Nephron (organoid): ENCODE results near the gene PGM2.

Experiments
- H3K27ac Mint-ChIP-seq, 3 experiments: 2 replicates each; pipeline ENCODE4 v1.8.0; 2020; ENCODE audit warnings: mixed read lengths in 3 of 3, mild to moderate bottlenecking in 2 of 3, moderate library complexity in 1 of 3
- H3K27me3 Mint-ChIP-seq: 2 replicates; pipeline ENCODE4 v1.8.0; 2021; ENCODE audit warnings: low read depth, mild to moderate bottlenecking, moderate library complexity, mixed read lengths
- H3K36me3 Mint-ChIP-seq: 2 replicates; pipeline ENCODE4 v1.8.0; 2020; ENCODE audit warnings: low read depth, mixed read lengths
- H3K4me1 Mint-ChIP-seq: 2 replicates; pipeline ENCODE4 v1.8.0; 2020; ENCODE audit warnings: mixed read lengths
- H3K4me3 Mint-ChIP-seq, 3 experiments: 2 replicates each; pipeline ENCODE4 v1.8.0; 2020; ENCODE audit warnings: mild to moderate bottlenecking in 3 of 3, mixed read lengths in 3 of 3, moderate library complexity in 2 of 3
- H3K9me3 Mint-ChIP-seq: 2 replicates; pipeline ENCODE4 v1.8.0; 2020; ENCODE audit warnings: mixed read lengths
- TF ChIP-seq, protein P1 (sequence below), 3 experiments: fragments of 200-600 bp; sonication (generic); IDR thresholded peaks; one replicate each; pipeline ENCODE4 v1.5.0; 2021; ENCODE audit warnings: antibody characterized with exemption in 3 of 3; ENCODE audit not compliant: unreplicated experiment in 3 of 3

PGM2 gene

GRCh38 chr4:37788819-37789218, 37.7 kb upstream of the PGM2 start:
- TF ChIP-seq, protein P1, sequence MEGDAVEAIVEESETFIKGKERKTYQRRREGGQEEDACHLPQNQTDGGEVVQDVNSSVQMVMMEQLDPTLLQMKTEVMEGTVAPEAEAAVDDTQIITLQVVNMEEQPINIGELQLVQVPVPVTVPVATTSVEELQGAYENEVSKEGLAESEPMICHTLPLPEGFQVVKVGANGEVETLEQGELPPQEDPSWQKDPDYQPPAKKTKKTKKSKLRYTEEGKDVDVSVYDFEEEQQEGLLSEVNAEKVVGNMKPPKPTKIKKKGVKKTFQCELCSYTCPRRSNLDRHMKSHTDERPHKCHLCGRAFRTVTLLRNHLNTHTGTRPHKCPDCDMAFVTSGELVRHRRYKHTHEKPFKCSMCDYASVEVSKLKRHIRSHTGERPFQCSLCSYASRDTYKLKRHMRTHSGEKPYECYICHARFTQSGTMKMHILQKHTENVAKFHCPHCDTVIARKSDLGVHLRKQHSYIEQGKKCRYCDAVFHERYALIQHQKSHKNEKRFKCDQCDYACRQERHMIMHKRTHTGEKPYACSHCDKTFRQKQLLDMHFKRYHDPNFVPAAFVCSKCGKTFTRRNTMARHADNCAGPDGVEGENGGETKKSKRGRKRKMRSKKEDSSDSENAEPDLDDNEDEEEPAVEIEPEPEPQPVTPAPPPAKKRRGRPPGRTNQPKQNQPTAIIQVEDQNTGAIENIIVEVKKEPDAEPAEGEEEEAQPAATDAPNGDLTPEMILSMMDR (IDR thresholded peaks at IDR 0.05; ENCODE audit: unreplicated experiment in 3 of 3) = no peak
- H3K9me3 Mint-ChIP-seq = peaks cover 37% of the 10 kb centered on the region
- H3K27ac Mint-ChIP-seq = no peak overlapping the region
- no peaks in the 10 kb centered on the region for H3K27me3 Mint-ChIP-seq
- H3K36me3 Mint-ChIP-seq = peaks cover 12% of the 10 kb centered on the region
- H3K4me1 Mint-ChIP-seq = peaks cover 15% of the 10 kb centered on the region
- no peak overlapping the region for H3K4me3 Mint-ChIP-seq

DNA sequence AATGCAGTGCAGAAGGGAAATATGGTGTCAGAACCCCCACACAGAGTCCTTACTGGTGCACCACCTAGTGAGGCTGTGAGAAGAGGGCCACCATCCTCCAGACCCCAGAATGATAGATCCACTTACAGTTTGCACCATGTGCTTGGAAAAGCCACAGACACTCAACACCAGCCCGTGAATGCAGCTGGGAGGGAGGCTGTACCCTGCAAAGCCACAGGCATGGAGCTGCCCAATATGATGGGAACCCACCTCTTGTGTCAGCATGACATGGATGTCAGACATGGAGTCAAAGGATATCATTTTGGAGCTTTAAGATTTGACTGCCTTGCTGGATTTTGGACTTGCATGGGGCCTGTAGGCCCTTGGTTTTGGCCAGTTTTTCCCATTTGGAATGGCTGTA, 34.2 kb upstream of the PGM2 start:
- Mint-ChIP-seq H3K9me3 (peaks cover 24% of the 10 kb centered on the region), H3K4me1 (peaks cover 45% of the 10 kb centered on the region), H3K4me3 (no peak overlapping the region), H3K27me3 (no peaks in the 10 kb centered on the region), H3K27ac (no peak overlapping the region), H3K36me3 (peaks cover 12% of the 10 kb centered on the region)
- TF ChIP-seq, protein P1 (IDR thresholded peaks at IDR 0.05; ENCODE audit: unreplicated experiment in 3 of 3) = no peak

- no peak overlapping the region for H3K4me3 Mint-ChIP-seq
- no peak overlapping the region for H3K27ac Mint-ChIP-seq
- peaks cover 12% of the 10 kb centered on the region for H3K36me3 Mint-ChIP-seq
Observed at GRCh38 chr4:37793562-37793961, 32.9 kb upstream of the PGM2 start.

GRCh38 chr4:37794056-37794455, 32.4 kb upstream of the PGM2 start:
- no peak overlapping the region for H3K4me3 Mint-ChIP-seq
- peaks cover 12% of the 10 kb centered on the region for H3K36me3 Mint-ChIP-seq
- H3K27ac Mint-ChIP-seq = no peak overlapping the region
- H3K4me1 Mint-ChIP-seq = peaks cover 35% of the 10 kb centered on the region
- peaks cover 16% of the 10 kb centered on the region for H3K9me3 Mint-ChIP-seq
- no peaks in the 10 kb centered on the region for H3K27me3 Mint-ChIP-seq
- TF ChIP-seq, protein P1 (IDR thresholded peaks at IDR 0.05; ENCODE audit: unreplicated experiment in 3 of 3) = no peak

More at GRCh38 chr4:37793562-37793961, 32.9 kb upstream of the PGM2 start:
- no peaks in the 10 kb centered on the region for H3K27me3 Mint-ChIP-seq
- peaks cover 37% of the 10 kb centered on the region for H3K4me1 Mint-ChIP-seq
- H3K9me3 Mint-ChIP-seq = peaks cover 21% of the 10 kb centered on the region
- TF ChIP-seq, protein P1 (IDR thresholded peaks at IDR 0.05; ENCODE audit: unreplicated experiment in 3 of 3) = peak; percentile 20 to 29 (median 29)

GRCh38 chr4:37795581-37796195, 30.8 kb upstream of the PGM2 start:
- Mint-ChIP-seq H3K4me1 (peaks cover 35% of the 10 kb centered on the region), H3K4me3 (no peak overlapping the region), H3K9me3 (peaks cover 16% of the 10 kb centered on the region), H3K27ac (peak overlapping the region; percentile 18 to 81 (median 18)), H3K27me3 (no peaks in the 10 kb centered on the region), H3K36me3 (peaks cover 11% of the 10 kb centered on the region)
- TF ChIP-seq, protein P1 (IDR thresholded peaks at IDR 0.05; ENCODE audit: unreplicated experiment in 3 of 3) = no peak

DNA sequence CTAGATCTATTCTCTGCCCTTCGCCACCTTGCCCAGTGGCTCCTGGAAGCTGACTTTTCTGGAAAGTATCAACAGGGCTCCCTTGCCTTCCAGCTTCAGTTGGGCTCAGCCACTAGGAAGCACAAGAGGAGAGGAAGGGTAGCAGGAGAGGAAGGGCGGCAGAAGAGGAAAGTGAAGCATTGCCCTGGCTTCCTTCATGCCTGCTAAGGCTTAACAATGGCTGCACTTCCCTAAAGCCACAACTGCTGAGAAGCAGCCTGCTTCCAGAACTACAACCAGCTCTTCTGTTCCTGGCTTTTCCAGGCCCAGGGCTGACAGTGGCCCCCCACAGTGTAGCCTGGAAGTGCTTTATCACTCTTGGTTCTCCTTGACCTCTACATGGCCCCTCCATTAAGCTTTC, 29.1 kb upstream of the PGM2 start:
- no peak overlapping the region for H3K4me3 Mint-ChIP-seq
- no peak overlapping the region for H3K27ac Mint-ChIP-seq
- H3K36me3 Mint-ChIP-seq = peaks cover 3% of the 10 kb centered on the region
- H3K9me3 Mint-ChIP-seq = peaks cover 7% of the 10 kb centered on the region
- peaks cover 35% of the 10 kb centered on the region for H3K4me1 Mint-ChIP-seq
- TF ChIP-seq, protein P1 (IDR thresholded peaks at IDR 0.05; ENCODE audit: unreplicated experiment in 3 of 3) = no peak
- H3K27me3 Mint-ChIP-seq = peaks cover 7% of the 10 kb centered on the region
